ENCODE data around the gene PTGES. TPM values are rescaled to one million over a fixed set of nuclear protein-coding genes. Genes with fewer than 3 reads are reported as not detected.
"Not testable (repeated sequence)": the region's sequence is repeated elsewhere in the genome, so short reads cannot be mapped to it uniquely, and the experiment has no call there.

The PTGES gene
- total RNA-seq, 1 donor from 2014 or later: 1.9 TPM

GRCh38 chr9:129755151-129755550, 2.3 kb upstream of the PTGES start:
- no peak for TF ChIP-seq CTCF (IDR thresholded peaks at IDR 0.05; ENCODE audit: borderline replicate concordance)
- Histone ChIP-seq H3K4me3 (no peak overlapping the region), H3K9me3 (replicated peaks) (no peaks in the 10 kb centered on the region), H3K36me3 (no peaks in the 10 kb centered on the region), H3K27me3 (ENCODE audit: low read depth) (peaks cover 18% of the 10 kb centered on the region), H3K27ac (replicated peaks) (no peak overlapping the region), H3K4me1 (peaks cover 32% of the 10 kb centered on the region)
- DNase-seq: no peak
- intact Hi-C loops (cut with micrococcal nuclease): no loop called here

- peak; percentile 17 for DNase-seq
Measured at GRCh38 chr9:129751841-129752801, 721 bp downstream of the PTGES start.

DNA sequence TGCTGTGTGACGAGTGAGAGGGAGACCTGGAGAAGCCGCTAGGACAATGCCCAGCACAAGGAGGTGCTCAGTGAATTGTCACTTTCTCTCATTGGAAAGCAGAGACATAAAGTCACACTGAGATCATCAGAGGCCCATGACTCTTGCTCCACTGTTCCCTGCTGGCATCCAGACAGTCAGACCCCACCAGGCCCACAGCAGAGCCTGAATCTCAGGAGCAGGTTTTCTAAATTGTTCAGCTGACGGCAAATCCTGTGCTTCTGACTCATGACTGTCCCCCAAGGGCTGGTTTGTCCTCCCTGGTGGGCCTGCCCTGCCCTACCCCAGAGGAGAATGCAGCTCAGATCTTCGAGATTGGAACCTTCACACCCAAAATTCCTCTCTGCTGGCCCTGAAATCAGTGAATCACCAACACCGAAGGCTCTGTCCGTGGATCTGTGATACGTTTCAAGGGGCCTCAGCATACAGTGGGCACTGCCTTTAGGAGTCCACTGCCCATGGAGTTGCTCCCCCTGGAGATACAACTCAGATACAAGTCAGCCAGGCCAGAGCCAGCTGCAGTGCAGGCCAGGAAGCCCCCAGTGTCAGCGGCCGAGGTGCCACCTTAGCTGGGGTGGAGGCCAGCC, 2.7 kb downstream of the PTGES start:
- no peak overlapping the region for H3K27ac ChIP-seq (replicated peaks)
- H3K36me3 ChIP-seq: no peaks in the 10 kb centered on the region
- no peak overlapping the region for H3K4me3 ChIP-seq
- no peak for DNase-seq
- intact Hi-C loops (cut with micrococcal nuclease): no loop called here
- H3K9me3 ChIP-seq (replicated peaks): no peaks in the 10 kb centered on the region
- H3K4me1 ChIP-seq: peaks cover 20% of the 10 kb centered on the region
- peaks cover 20% of the 10 kb centered on the region for H3K27me3 ChIP-seq (ENCODE audit: low read depth)
- TF ChIP-seq CTCF (IDR thresholded peaks at IDR 0.05; ENCODE audit: borderline replicate concordance): no peak

More at GRCh38 chr9:129751841-129752801, 721 bp downstream of the PTGES start:
- Histone ChIP-seq H3K27ac (replicated peaks) (no peak overlapping the region), H3K4me3 (peak overlapping the region; percentile 59), H3K36me3 (no peaks in the 10 kb centered on the region), H3K27me3 (ENCODE audit: low read depth) (peaks cover 20% of the 10 kb centered on the region), H3K9me3 (replicated peaks) (no peaks in the 10 kb centered on the region), H3K4me1 (peaks cover 20% of the 10 kb centered on the region)
- TF ChIP-seq CTCF (IDR thresholded peaks at IDR 0.05; ENCODE audit: borderline replicate concordance): no peak
- intact Hi-C loops (cut with micrococcal nuclease): no loop called here

GRCh38 chr9:129749575-129749974, 3.3 kb downstream of the PTGES start:
- Histone ChIP-seq H3K4me1 (peaks cover 20% of the 10 kb centered on the region), H3K4me3 (no peak overlapping the region), H3K27me3 (ENCODE audit: low read depth) (peaks cover 20% of the 10 kb centered on the region), H3K36me3 (no peaks in the 10 kb centered on the region), H3K27ac (replicated peaks) (no peak overlapping the region), H3K9me3 (replicated peaks) (no peaks in the 10 kb centered on the region)
- no peak for TF ChIP-seq CTCF (IDR thresholded peaks at IDR 0.05; ENCODE audit: borderline replicate concordance)
- DNase-seq: no peak
- intact Hi-C loops (cut with micrococcal nuclease): no loop called here

DNA sequence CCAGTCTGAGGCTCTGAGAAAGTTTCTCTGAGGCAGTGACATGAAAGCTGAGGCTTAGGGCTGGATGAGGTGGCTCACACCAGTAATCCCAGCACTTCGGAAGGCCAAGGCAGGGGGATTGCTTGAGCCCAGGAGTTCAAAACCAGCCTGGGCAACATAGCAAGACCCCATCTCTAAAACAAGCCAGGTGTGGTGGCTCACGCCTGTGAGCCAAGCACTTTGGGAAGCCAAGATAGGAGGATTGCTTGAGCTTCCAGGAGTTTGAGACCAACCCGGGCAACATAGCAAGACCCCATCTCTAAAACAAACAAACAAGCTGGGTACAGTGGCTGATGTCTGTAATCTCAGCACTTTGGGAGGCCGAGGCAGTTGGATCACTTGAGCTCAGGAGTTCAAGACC, 3.8 kb downstream of the PTGES start:
- H3K36me3 ChIP-seq; intact Hi-C loops (cut with micrococcal nuclease); H3K27ac ChIP-seq (replicated peaks); H3K9me3 ChIP-seq (replicated peaks); H3K4me3 ChIP-seq; DNase-seq: not testable (repeated sequence)
- Histone ChIP-seq H3K4me1 (peaks cover 20% of the 10 kb centered on the region), H3K27me3 (ENCODE audit: low read depth) (peaks cover 20% of the 10 kb centered on the region)

DNA sequence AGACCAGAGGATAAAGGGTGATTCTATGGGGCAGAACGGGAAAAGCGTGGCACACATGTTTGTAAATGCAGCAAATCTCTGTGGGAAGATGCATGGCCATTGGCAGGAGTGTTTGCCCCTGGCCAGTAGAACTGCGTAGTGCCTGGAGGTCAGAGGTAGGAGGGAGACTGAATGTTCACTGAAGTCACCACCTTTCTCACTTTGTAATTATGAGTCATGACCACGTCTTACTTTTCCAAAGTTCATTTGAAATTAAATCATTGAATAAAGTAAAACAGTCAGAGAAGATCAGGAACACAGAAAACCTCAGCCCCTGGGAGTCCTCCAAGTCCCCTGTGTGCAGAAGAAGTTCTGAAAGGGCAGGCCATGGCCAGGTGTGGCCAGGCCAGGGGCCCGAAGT, 4.6 kb downstream of the PTGES start:
- Histone ChIP-seq H3K9me3 (replicated peaks) (no peaks in the 10 kb centered on the region), H3K4me3 (no peak overlapping the region), H3K36me3 (no peaks in the 10 kb centered on the region), H3K4me1 (peaks cover 18% of the 10 kb centered on the region), H3K27ac (replicated peaks) (no peak overlapping the region), H3K27me3 (ENCODE audit: low read depth) (peaks cover 20% of the 10 kb centered on the region)
- TF ChIP-seq CTCF (IDR thresholded peaks at IDR 0.05; ENCODE audit: borderline replicate concordance): no peak
- intact Hi-C loops (cut with micrococcal nuclease): no loop called here
- no peak for DNase-seq

Data from left ventricle myocardium inferior (tissue), 1 donor.